K562 (cell line): ENCODE measurements around the gene RAD23B. TPM values are rescaled to one million over a fixed set of nuclear protein-coding genes. Genes with fewer than 3 reads are reported as not detected.

Experiments
- ATAC-seq: fragments of 200-7000 bp; cut with Tn5 transposase; 3 replicates; pipeline ENCODE4 v1.9.1; 2020; ENCODE audit warnings: moderate library complexity
- BruUV-seq: library from RNA; stranded (reverse); fragments of 400-500 nt; replicated peaks from 2 replicates; lab custom pipeline; 2021; lab: Mats Ljungman, UMichigan
- CTCF ChIA-PET: fragments of 300-600 bp; formaldehyde crosslinking; extraction: SDS; loops from one replicate; lab custom pipeline; 2021; ENCODE audit warnings: low intra/inter-chr PET ratio; lab: Yijun Ruan, JAX
- POLR2A ChIA-PET: fragments of 300-600, 350-650 bp; sonication (Branson Sonifier 250); formaldehyde crosslinking; extraction: SDS; loops from one replicate; lab custom pipeline; 2021; ENCODE audit warnings: antibody characterized with exemption, inconsistent platforms; lab: Yijun Ruan, JAX
- DNase-seq, 4 experiments: peaks; one replicate each; pipeline versions ENCODE4 v3.0.0 to v3.0.0-alpha.2; 2011 to 2018; ENCODE audit warnings: low spot score in 3 of 4, mixed read lengths in 3 of 4; ENCODE audit errors: extremely low read depth in 1 of 4
- FAIRE-seq: peaks from 2 replicates; lab custom pipeline; 2011; peaks lifted over from hg19 to GRCh38; lab: Jason Lieb, UNC
- H2AFZ ChIP-seq: 2 replicates; pipeline ENCODE4 v1.6.0; 2011; ENCODE audit warnings: low read depth, low read length, control low read depth, inconsistent platforms
- H3K27ac ChIP-seq: fragments of 200-600 bp; 3 replicates; pipeline ENCODE4 v1.8.0; 2011; ENCODE audit warnings: low read depth, mild to moderate bottlenecking, control low read depth, inconsistent platforms, low read length, moderate library complexity, mixed read lengths; ENCODE audit errors: extremely low read depth
- H3K27me3 ChIP-seq, 2 experiments: fragments of 300-600 bp in 1 of 2; 2 replicates in 1 of 2; 3 replicates in 1 of 2; pipeline versions ENCODE4 v1.6.0 to v1.8.0; 2011; ENCODE audit warnings: inconsistent platforms in 2 of 2, low read length in 2 of 2, mild to moderate bottlenecking in 1 of 2, mixed read lengths in 1 of 2, moderate library complexity in 1 of 2; ENCODE audit not compliant: control insufficient read depth in 2 of 2, insufficient read depth in 2 of 2
- H3K36me3 ChIP-seq: fragments of 300-600 bp; 3 replicates; pipeline ENCODE4 v1.8.0; 2011; ENCODE audit warnings: mild to moderate bottlenecking, low read length, inconsistent platforms; ENCODE audit not compliant: control insufficient read depth, insufficient read depth
- H3K4me1 ChIP-seq, 2 experiments: fragments of 200-600 bp in 1 of 2; replicated peaks in 1 of 2; 2 replicates in 1 of 2; 3 replicates in 1 of 2; pipeline versions ENCODE4 v1.5.1 to v1.8.0; 2011; ENCODE audit warnings: inconsistent platforms in 2 of 2, low read length in 2 of 2, mild to moderate bottlenecking in 1 of 2, mixed read lengths in 1 of 2, moderate library complexity in 1 of 2; ENCODE audit not compliant: control insufficient read depth in 2 of 2, insufficient read depth in 2 of 2
- H3K4me2 ChIP-seq: 2 replicates; pipeline ENCODE4 v1.6.1; 2011; ENCODE audit warnings: low read length, control low read depth, inconsistent platforms, mixed read lengths; ENCODE audit not compliant: insufficient read depth
- H3K4me3 ChIP-seq: fragments of 200-600 bp; sonication (generic), shearing (Covaris generic); 2 replicates; pipeline ENCODE4 v1.5.1; 2016; ENCODE audit warnings: control low read depth, inconsistent platforms
- H3K79me2 ChIP-seq: fragments of 200-600 bp; 3 replicates; pipeline ENCODE4 v1.8.0; 2011; ENCODE audit warnings: low read length, inconsistent platforms; ENCODE audit not compliant: control insufficient read depth, insufficient read depth
- H3K9ac ChIP-seq, 2 experiments: 2 replicates each; pipeline versions ENCODE4 v1.6.0 to v1.6.1; 2011; ENCODE audit warnings: low read depth in 2 of 2, low read length in 2 of 2, control low read depth in 1 of 2, inconsistent platforms in 1 of 2, mild to moderate bottlenecking in 1 of 2, mixed read lengths in 1 of 2; ENCODE audit not compliant: insufficient read depth in 1 of 2
- H3K9me1 ChIP-seq: one replicate; pipeline ENCODE4 v1.6.0; 2011; ENCODE audit warnings: inconsistent platforms, mild to moderate bottlenecking, low read length, moderate library complexity; ENCODE audit not compliant: control insufficient read depth, insufficient read depth
- H3K9me3 ChIP-seq: replicated peaks from 2 replicates; pipeline ENCODE4 v1.5.1; 2011; ENCODE audit warnings: low read depth, low read length, inconsistent platforms; ENCODE audit not compliant: control insufficient read depth, insufficient read depth
- H4K20me1 ChIP-seq: replicated peaks from 2 replicates; pipeline ENCODE4 v1.6.1; 2011; ENCODE audit warnings: low read length, inconsistent platforms, mixed read lengths; ENCODE audit not compliant: control insufficient read depth, insufficient read depth
- DMBX1 ChIP-seq: fragments of 250-450 bp; sonication (Bioruptor Pico); IDR thresholded peaks from 2 replicates; pipeline ENCODE4 v1.8.0; 2022; ENCODE audit warnings: inconsistent platforms, mild to moderate bottlenecking, moderate library complexity, borderline replicate concordance
- NFE2L1 ChIP-seq: fragments of 450-650 bp; IDR thresholded peaks from 2 replicates; pipeline ENCODE4 v1.6.1; 2016; ENCODE audit warnings: missing genetic modification characterization, low read depth, mild to moderate bottlenecking, missing compliant biosample characterization, moderate library complexity, borderline replicate concordance
- STAT5B ChIP-seq: fragments of 250-450 bp; sonication (Bioruptor Pico); IDR thresholded peaks from 2 replicates; pipeline ENCODE4 v1.8.0; 2021; ENCODE audit warnings: mild to moderate bottlenecking, inconsistent platforms
- WGBS: fragments of 100-300 bp; shearing (Covaris generic); methylation state at CpG from one replicate; pipeline ENCODE4 v1.1.6; 2016; ENCODE audit warnings: low coverage, mixed read lengths; ENCODE audit not compliant: insufficient coverage; ENCODE audit errors: missing lambda C conversion rate; 5-methylcytosine and 5-hydroxymethylcytosine counted together
- in situ Hi-C: fragments of 300-500 bp; cut with MboI; formaldehyde crosslinking; loops from 4 replicates; pipeline ENCODE4 v1.15.0; 2018; ENCODE audit warnings: inconsistent platforms, mixed read lengths
- intact Hi-C: fragments of 100-400 bp; cut with micrococcal nuclease; formaldehyde crosslinking; loops from 2 replicates; pipeline ENCODE4 v1.14.2; 2022
- polyA plus RNA-seq, 8 experiments: library from polyadenylated mRNA; depleted of rRNA in 4 of 8; stranded (reverse) in 5 of 8; unstranded in 3 of 8; fragments of >200 nt; fragmentation: Nextera tagmentation in 2 of 8; fragmentation: Illumina TruSeq in 1 of 8; extraction: Ambion mirVana in 2 of 8; extraction: Trizol in 1 of 8; gene quantifications; 2 replicates each; pipeline versions ENCODE4 v1.2.1 to v1.2.3, GENCODE V29; 2011 to 2014; ENCODE audit warnings: inconsistent platforms in 1 of 8, missing spikeins in 1 of 8
- total RNA-seq, 7 experiments: library from RNA; depleted of rRNA in 6 of 7; stranded (reverse); fragments of >200 nt in 6 of 7; fragmentation: Illumina TruSeq in 2 of 7; extraction: Trizol in 2 of 7; gene quantifications; 2 replicates each; pipeline versions ENCODE4 v1.2.1 to v1.2.3, GENCODE V29; 2011 to 2021; ENCODE audit warnings: low replicate concordance in 1 of 7
- TF ChIP-seq, protein P1 (sequence below): sonication (generic); formaldehyde crosslinking; IDR thresholded peaks from 2 replicates; pipeline ENCODE4 v1.8.1; 2023; ENCODE audit warnings: missing genetic modification reagents, mild to moderate bottlenecking, borderline replicate concordance

The RAD23B gene
- total and polyA plus RNA-seq, 9 of the 15 experiments (the other 6 are each of a cell fraction or from before 2014, with no cell fraction given), result 14.5 to 184 (median 114) TPM

DNA sequence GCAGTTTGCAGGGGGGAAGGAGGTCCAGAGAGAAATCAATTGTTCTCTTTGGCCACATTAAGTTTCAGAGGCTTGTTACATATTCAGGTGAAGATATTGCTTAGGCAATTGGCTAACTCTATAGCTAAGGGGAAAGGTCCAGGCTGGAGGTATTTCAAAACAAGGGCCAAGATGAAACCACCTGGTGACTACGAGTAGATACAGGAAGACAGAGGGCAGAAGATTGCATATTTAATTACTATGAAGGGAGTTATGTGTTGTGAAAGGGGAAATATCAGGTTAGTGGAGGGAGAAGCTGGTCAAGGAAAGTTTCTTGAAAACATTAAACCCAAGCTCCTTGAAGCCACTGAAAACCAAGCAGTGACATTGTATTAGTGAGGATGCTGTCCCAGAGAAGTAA is 1.9 kb upstream of the RAD23B start:
- no peaks in the 10 kb centered on the region; a peak in 1 of 5 replicates for H3K27me3 ChIP-seq
- no peak overlapping the region for H3K9ac ChIP-seq
- WGBS, result 41% methylated on average over 1 of the region's 1 CpG
- FAIRE-seq, result no peak
- peaks cover 22% of the 10 kb centered on the region for H4K20me1 ChIP-seq
- ATAC-seq, result no peak
- H3K4me2 ChIP-seq, result no peak overlapping the region
- in situ Hi-C loops (no loop called here), intact Hi-C loops (no loop called here)
- peaks cover 0 to 7% of the 10 kb centered on the region in 2 experiments; a peak in 3 of 5 replicates for H3K4me1 ChIP-seq
- no peaks in the 10 kb centered on the region for H3K9me3 ChIP-seq
- H3K9me1 ChIP-seq, result no peaks in the 10 kb centered on the region
- H2AFZ ChIP-seq, result no peak overlapping the region
- H3K27ac ChIP-seq, result no peak overlapping the region
- peaks cover 35% of the 10 kb centered on the region for H3K79me2 ChIP-seq
- ChIA-PET CTCF (no interaction called here), POLR2A (interaction anchor here (0.8 to 1.5 kb wide), 3 partner anchors 11 to 78 kb away, joined by 4 to 5 read pairs (median 4); no protein-coding TSS in a partner anchor)
- TF ChIP-seq, protein P1, sequence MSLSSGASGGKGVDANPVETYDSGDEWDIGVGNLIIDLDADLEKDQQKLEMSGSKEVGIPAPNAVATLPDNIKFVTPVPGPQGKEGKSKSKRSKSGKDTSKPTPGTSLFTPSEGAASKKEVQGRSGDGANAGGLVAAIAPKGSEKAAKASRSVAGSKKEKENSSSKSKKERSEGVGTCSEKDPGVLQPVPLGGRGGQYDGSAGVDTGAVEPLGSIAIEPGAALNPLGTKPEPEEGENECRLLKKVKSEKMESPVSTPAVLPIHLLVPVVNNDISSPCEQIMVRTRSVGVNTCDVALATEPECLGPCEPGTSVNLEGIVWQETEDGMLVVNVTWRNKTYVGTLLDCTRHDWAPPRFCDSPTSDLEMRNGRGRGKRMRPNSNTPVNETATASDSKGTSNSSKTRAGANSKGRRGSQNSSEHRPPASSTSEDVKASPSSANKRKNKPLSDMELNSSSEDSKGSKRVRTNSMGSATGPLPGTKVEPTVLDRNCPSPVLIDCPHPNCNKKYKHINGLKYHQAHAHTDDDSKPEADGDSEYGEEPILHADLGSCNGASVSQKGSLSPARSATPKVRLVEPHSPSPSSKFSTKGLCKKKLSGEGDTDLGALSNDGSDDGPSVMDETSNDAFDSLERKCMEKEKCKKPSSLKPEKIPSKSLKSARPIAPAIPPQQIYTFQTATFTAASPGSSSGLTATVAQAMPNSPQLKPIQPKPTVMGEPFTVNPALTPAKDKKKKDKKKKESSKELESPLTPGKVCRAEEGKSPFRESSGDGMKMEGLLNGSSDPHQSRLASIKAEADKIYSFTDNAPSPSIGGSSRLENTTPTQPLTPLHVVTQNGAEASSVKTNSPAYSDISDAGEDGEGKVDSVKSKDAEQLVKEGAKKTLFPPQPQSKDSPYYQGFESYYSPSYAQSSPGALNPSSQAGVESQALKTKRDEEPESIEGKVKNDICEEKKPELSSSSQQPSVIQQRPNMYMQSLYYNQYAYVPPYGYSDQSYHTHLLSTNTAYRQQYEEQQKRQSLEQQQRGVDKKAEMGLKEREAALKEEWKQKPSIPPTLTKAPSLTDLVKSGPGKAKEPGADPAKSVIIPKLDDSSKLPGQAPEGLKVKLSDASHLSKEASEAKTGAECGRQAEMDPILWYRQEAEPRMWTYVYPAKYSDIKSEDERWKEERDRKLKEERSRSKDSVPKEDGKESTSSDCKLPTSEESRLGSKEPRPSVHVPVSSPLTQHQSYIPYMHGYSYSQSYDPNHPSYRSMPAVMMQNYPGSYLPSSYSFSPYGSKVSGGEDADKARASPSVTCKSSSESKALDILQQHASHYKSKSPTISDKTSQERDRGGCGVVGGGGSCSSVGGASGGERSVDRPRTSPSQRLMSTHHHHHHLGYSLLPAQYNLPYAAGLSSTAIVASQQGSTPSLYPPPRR (CRISPR knock-in tag), result no peak
- no peak for TF ChIP-seq NFE2L1 (tag)
- no peak for TF ChIP-seq STAT5B
- TF ChIP-seq DMBX1, result no peak
- DNase-seq, result no peak
- no TSS peak for BruUV-seq
- H3K36me3 ChIP-seq, result peaks cover 13% of the 10 kb centered on the region; the same call in 1 of the 3 replicates
- H3K4me3 ChIP-seq, result no peak overlapping the region
